ENCODE measurements around the gene SOCS3. TPM values are rescaled to one million over a fixed set of nuclear protein-coding genes. Genes with fewer than 3 reads are reported as not detected.

Gene SOCS3, protein sequence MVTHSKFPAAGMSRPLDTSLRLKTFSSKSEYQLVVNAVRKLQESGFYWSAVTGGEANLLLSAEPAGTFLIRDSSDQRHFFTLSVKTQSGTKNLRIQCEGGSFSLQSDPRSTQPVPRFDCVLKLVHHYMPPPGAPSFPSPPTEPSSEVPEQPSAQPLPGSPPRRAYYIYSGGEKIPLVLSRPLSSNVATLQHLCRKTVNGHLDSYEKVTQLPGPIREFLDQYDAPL
- total RNA-seq: 19.5 TPM

DNA sequence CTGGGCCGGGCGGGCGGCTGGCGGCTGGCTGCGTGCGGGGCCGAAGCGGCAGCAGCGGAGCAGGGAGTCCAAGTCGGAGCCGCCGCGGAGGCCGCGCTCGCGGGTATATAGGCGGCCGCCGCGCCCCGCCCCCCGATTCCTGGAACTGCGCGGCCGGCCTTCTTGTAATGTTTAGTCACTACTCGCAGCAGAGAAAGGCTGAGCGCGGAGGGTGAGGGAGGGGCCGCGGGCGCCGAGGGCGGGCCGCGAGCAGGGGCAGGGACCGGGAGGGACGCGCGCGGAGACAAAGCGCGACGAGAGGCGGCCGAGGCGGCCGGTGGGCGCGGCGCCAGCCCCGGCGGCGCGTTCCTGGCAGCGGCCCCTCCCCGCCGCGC is at the start of gene SOCS3:
Gene SOCS3 (minus strand): TSS at position 81 of the 374 bp plus-strand sequence. CDS start 982 bp downstream, outside the sequence.

DNA sequence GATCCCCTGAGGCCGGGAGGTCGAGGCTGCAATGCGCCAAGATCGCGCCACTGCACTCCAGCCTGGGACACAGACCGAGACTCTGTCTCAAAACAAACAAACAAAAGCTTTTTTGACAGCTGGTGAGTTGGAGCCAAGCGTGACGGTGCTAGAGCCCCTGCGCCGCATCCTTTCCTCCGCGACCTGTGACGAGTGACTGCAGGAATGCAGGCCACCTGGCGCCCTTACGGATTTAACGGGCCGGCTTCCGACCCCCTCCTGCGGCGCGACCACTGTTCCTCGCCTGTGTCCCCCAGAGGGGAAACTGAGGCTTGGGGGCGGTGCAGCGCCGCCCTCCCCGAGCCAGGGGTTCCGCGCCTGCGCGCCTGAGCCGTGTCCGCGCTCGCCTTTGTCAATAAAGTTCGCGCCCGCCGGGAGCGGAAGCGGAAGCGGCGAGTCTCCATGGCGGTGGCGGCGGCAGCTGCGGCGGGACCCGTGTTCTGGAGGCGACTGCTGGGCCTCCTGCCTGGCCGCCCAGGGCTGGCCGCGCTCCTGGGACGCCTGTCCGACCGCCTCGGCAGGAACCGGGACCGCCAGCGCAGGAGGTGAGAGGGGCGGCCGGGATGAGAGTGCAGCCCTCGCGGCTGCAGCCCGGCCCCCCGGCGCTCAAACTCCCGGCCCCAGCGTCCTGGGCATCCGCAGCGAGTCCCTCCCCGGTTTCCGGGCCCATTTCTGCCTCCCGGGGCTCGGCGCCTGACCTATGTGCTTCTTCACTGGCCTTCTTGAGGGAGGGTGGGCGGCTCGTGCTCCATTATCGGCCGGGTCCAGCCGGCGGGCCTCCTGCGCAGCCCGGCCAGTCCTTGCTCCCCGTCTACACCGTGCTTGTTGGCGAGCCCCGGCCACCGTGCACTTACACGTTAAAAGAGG is 18.6 kb upstream of the SOCS3 start, which contains the start of gene PGS1:
Gene PGS1 (plus strand): TSS at position 425 of the 906 bp plus-strand sequence. CDS start 17 bp downstream, at position 442.

Other genes with a start within 250 kb of the SOCS3 start
- gene TMC6, start 231.3 kb downstream of the SOCS3 start, total RNA-seq: 15.2 TPM
- 4.8 TPM for gene TMC8, start 229.3 kb downstream of the SOCS3 start, total RNA-seq
- 0.16 TPM for gene C17orf99, start 213.7 kb downstream of the SOCS3 start, total RNA-seq
- gene SYNGR2, start 191.5 kb downstream of the SOCS3 start, total RNA-seq: 28.3 TPM
- 13.9 TPM for gene TK1, start 173.0 kb downstream of the SOCS3 start, total RNA-seq
- gene AFMID, start 172.7 kb downstream of the SOCS3 start, total RNA-seq: 31.7 TPM
- gene BIRC5, start 145.8 kb downstream of the SOCS3 start, total RNA-seq: 11.2 TPM
- gene TMEM235, start 128.4 kb downstream of the SOCS3 start, total RNA-seq: 1.8 TPM
- gene PGS1, start 18.6 kb upstream of the SOCS3 start, total RNA-seq: 61.8 TPM
- gene DNAH17, start 217.3 kb upstream of the SOCS3 start, total RNA-seq: 0.44 TPM

Data from camera-type eye (tissue), 1 donor.